Measurements from ENCODE around the gene ACE. TPM values are rescaled to one million over a fixed set of nuclear protein-coding genes. Genes with fewer than 3 reads are reported as not detected.
A peak's percentile ranks its signal among the peaks of the same experiment; 100 is the strongest.

The ACE gene
- total and polyA plus RNA-seq, 3 experiments from 2014 or later, result 4.6 to 5.5 (median 4.7) TPM

DNA sequence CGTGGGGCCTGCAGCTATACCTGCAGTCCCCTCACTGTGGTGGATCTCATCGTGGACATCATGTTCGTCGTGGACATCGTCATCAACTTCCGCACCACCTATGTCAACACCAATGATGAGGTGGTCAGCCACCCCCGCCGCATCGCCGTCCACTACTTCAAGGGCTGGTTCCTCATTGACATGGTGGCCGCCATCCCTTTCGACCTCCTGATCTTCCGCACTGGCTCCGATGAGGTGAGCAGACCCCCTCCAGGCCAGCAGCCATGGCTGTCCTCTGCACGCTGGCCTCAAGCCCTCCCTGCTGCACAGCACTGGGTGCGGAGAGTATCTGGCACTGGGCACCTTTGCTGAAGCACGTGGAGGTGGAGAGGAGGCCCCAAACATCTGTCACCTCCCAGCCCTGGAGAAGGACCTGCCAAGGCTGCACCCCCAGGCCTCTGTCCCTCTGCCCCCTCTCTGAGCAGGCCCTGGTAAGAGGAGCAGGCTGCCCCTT, 57.3 kb downstream of the ACE start:
- no peaks in the 10 kb centered on the region for H3K4me1 ChIP-seq (ENCODE audit: insufficient read depth, low read length)
- no peak overlapping the region for H3K27ac ChIP-seq (ENCODE audit: low read depth, low read length)
- ChIA-PET POLR2A (no interaction called here), CTCF (no interaction called here)
- H3K27ac Mint-ChIP-seq, result no peak overlapping the region
- H3K36me3 Mint-ChIP-seq, result no peaks in the 10 kb centered on the region
- no peak overlapping the region for H3K4me3 Mint-ChIP-seq
- no peak overlapping the region for H3K4me3 ChIP-seq (ENCODE audit: low read length)
- no peaks in the 10 kb centered on the region for H3K9me3 ChIP-seq (ENCODE audit: low read length)
- no peak for DNase-seq
- H3K9me3 Mint-ChIP-seq, result no peaks in the 10 kb centered on the region
- no peaks in the 10 kb centered on the region for H3K36me3 ChIP-seq (ENCODE audit: insufficient read depth, low read length)
- H3K27me3 ChIP-seq (ENCODE audit: insufficient read depth, low read length, poor library complexity, severe bottlenecking), result no peaks in the 10 kb centered on the region
- peaks cover 15 to 31% of the 10 kb centered on the region in 2 donors for H3K27me3 Mint-ChIP-seq
- peaks cover 0 to 4% (median 3%) of the 10 kb centered on the region in 3 donors for H3K4me1 Mint-ChIP-seq

DNA sequence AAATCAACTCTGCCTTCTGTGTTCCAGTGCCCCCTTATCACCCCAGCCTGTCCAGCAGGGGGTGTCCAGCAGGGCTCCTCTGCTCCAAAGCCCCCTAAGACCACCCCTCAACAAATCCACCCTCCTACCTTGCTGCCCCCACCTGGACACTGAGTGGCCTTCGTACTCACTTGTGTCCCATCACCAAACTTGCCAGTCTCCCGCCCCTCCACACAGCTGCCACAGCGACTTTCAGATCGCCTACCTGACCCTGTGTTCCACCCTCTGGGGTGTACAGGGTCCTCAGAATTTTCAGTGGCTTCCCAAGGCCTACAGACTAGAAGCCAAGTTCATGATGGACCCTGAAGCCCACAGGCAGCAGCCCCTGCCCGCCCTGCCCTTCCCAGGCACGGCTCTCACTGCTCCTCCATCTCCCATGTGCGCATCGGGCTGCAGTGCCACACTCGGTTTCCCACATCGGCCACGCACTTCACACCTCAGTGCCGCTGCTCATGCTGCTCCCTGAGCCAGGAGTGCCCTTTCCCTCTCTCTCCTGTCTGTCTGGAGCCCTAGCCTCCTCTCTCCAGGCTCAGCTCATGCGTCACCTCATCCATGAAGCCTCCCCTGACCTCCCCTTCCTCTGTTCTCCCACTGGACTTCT, 58.1 kb downstream of the ACE start:
- Histone ChIP-seq H3K4me1 (ENCODE audit: insufficient read depth, low read length) (no peaks in the 10 kb centered on the region), H3K36me3 (ENCODE audit: insufficient read depth, low read length) (no peaks in the 10 kb centered on the region), H3K4me3 (ENCODE audit: low read length) (no peak overlapping the region), H3K27ac (ENCODE audit: low read depth, low read length) (no peak overlapping the region), H3K27me3 (ENCODE audit: insufficient read depth, low read length, poor library complexity, severe bottlenecking) (peaks cover 4% of the 10 kb centered on the region), H3K9me3 (ENCODE audit: low read length) (no peaks in the 10 kb centered on the region)
- Mint-ChIP-seq H3K9me3 (no peaks in the 10 kb centered on the region), H3K27ac (no peak overlapping the region), H3K36me3 (peaks cover 0 to 6% (median 0%) of the 10 kb centered on the region in 3 donors), H3K4me3 (no peak overlapping the region), H3K27me3 (peaks cover 17 to 39% of the 10 kb centered on the region in 2 donors), H3K4me1 (peaks cover 0 to 8% (median 6%) of the 10 kb centered on the region in 3 donors)
- peak in 1 of 5 donors; percentile 36 for DNase-seq
- ChIA-PET CTCF (no interaction called here), POLR2A (interaction anchor here (0.5 to 0.6 kb wide), 2 partner anchors 50 to 160 kb away, joined by 3 to 4 read pairs; no protein-coding TSS in a partner anchor)

DNA sequence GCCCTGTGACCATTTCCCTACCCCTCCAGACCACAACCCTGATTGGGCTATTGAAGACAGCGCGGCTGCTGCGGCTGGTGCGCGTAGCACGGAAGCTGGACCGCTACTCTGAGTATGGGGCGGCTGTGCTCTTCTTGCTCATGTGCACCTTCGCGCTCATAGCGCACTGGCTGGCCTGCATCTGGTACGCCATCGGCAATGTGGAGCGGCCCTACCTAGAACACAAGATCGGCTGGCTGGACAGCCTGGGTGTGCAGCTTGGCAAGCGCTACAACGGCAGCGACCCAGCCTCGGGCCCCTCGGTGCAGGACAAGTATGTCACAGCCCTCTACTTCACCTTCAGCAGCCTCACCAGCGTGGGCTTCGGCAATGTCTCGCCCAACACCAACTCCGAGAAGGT, 58.8 kb downstream of the ACE start:
- Mint-ChIP-seq H3K4me3 (no peak overlapping the region), H3K27ac (no peak overlapping the region), H3K4me1 (peaks cover 0 to 8% (median 6%) of the 10 kb centered on the region in 3 donors), H3K36me3 (peaks cover 0 to 6% (median 0%) of the 10 kb centered on the region in 3 donors), H3K27me3 (peaks cover 17 to 43% of the 10 kb centered on the region in 2 donors), H3K9me3 (no peaks in the 10 kb centered on the region)
- CTCF ChIA-PET, result no interaction called here
- Histone ChIP-seq H3K4me1 (ENCODE audit: insufficient read depth, low read length) (no peaks in the 10 kb centered on the region), H3K4me3 (ENCODE audit: low read length) (no peak overlapping the region), H3K9me3 (ENCODE audit: low read length) (no peaks in the 10 kb centered on the region), H3K27me3 (ENCODE audit: insufficient read depth, low read length, poor library complexity, severe bottlenecking) (peaks cover 4% of the 10 kb centered on the region), H3K27ac (ENCODE audit: low read depth, low read length) (no peak overlapping the region), H3K36me3 (ENCODE audit: insufficient read depth, low read length) (no peaks in the 10 kb centered on the region)
- no peak for DNase-seq
- POLR2A ChIA-PET, result interaction anchor here (0.6 kb wide), 1 partner anchor 49 kb away, joined by 4 read pairs; no protein-coding TSS in a partner anchor

DNA sequence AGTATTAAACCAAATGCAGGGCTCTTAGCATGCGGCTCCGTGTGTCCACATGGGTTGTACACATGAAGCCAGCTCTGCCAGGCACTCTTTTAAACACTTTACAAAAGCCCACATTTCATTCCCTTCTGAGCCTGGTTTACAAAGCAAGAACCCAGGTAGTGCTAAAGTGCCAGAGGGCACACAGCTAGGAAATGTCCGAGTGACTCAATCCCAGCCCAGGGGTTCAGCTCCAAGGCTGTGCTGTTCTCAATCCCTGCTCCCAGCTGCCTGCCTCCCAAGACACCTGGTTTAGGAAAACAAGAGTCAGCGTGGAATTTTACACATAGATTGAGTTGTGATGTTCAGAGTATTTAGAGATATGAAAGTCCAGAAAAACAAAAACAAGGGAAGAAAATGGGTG, 60.1 kb downstream of the ACE start:
- Histone ChIP-seq H3K4me1 (ENCODE audit: insufficient read depth, low read length) (no peaks in the 10 kb centered on the region), H3K9me3 (ENCODE audit: low read length) (no peaks in the 10 kb centered on the region), H3K4me3 (ENCODE audit: low read length) (no peak overlapping the region), H3K27me3 (ENCODE audit: insufficient read depth, low read length, poor library complexity, severe bottlenecking) (peaks cover 4% of the 10 kb centered on the region), H3K27ac (ENCODE audit: low read depth, low read length) (no peak overlapping the region), H3K36me3 (ENCODE audit: insufficient read depth, low read length) (no peaks in the 10 kb centered on the region)
- H3K27ac Mint-ChIP-seq, result no peak overlapping the region
- peaks cover 0 to 6% (median 0%) of the 10 kb centered on the region in 3 donors for H3K36me3 Mint-ChIP-seq
- H3K9me3 Mint-ChIP-seq, result no peaks in the 10 kb centered on the region
- no peak for DNase-seq
- POLR2A ChIA-PET, result no interaction called here
- CTCF ChIA-PET, result interaction anchor here (1.5 kb wide), 1 partner anchor 75 kb away, joined by 3 read pairs; no protein-coding TSS in a partner anchor
- peaks cover 17 to 47% of the 10 kb centered on the region in 2 donors for H3K27me3 Mint-ChIP-seq
- peaks cover 0 to 8% (median 6%) of the 10 kb centered on the region in 3 donors for H3K4me1 Mint-ChIP-seq
- H3K4me3 Mint-ChIP-seq, result no peak overlapping the region

DNA sequence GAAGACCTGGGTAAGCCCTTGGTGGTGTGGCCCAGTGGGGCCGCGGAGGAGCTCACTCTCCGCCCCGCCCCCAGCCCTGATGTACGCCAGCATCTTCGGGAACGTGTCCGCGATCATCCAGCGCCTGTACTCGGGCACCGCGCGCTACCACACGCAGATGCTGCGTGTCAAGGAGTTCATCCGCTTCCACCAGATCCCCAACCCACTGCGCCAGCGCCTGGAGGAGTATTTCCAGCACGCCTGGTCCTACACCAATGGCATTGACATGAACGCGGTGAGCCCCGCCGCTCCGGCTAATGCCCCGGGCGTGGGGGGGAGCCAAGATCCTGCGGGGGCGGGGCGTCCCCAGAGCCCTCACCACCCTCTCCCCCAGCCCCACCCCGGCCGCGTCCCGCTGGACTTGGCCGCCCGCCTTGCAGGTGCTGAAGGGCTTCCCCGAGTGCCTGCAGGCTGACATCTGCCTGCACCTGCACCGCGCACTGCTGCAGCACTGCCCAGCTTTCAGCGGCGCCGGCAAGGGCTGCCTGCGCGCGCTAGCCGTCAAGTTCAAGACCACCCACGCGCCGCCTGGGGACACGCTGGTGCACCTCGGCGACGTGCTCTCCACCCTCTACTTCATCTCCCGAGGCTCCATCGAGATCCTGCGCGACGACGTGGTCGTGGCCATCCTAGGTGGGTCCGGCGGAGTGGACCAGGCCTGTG, 61.3 kb downstream of the ACE start:
- DNase-seq, result peak in 1 of 5 donors; percentile 7
- CTCF ChIA-PET, result interaction anchor here (1.5 kb wide), 1 partner anchor 74 kb away, joined by 3 read pairs; no protein-coding TSS in a partner anchor

DNA sequence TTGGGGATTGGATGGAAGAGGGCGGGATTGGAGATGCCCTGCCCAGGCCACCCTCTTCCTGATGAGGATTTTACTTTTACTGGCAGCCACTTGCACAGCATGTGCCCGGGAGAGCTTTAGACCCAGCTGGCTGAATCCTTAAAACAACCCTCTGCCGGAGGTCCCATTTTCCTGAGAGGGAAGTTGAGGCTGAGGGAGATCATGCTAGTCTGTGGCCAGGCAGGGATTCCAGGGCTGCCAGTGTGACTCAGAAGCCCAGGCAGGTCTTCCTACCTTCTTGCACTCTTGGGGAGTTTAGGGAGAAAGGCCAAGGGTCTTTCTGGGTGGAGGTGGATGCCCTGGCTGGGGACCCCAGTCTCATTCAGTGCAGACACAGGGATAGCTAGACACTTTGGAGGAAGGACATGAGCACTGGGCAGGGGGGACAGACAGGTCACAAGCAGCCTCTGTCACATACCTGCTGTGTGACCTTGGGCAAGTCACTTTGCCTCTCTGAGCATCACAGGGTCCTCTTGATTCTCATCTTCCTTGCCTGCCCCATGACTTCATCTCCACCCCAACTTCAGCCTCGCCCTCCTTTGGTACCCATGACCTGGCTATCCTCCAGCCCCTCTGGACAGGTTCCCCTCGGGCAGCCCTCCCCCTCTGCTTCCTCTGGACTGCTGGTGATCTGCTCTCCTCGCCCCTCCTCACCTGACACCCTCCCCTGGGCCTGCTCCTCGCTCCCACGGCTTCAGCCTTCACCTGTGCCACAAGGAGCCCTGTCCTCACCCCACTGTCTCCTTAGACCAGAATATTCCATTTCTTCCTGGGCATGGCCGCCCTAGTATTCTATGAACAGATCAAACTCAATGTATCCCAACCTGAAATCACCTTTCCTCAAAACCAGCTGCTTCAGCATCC, 62.1 kb downstream of the ACE start:
- H3K9me3 Mint-ChIP-seq, result peaks cover 0 to 1% (median 0%) of the 10 kb centered on the region in 5 donors
- no peaks in the 10 kb centered on the region for H3K36me3 ChIP-seq (ENCODE audit: insufficient read depth, low read length)
- no peak overlapping the region for H3K27ac ChIP-seq (ENCODE audit: low read depth, low read length)
- H3K4me1 ChIP-seq (ENCODE audit: insufficient read depth, low read length), result no peaks in the 10 kb centered on the region
- H3K9me3 ChIP-seq (ENCODE audit: low read length), result no peaks in the 10 kb centered on the region
- H3K27ac Mint-ChIP-seq, result no peak overlapping the region
- peaks cover 4% of the 10 kb centered on the region for H3K27me3 ChIP-seq (ENCODE audit: insufficient read depth, low read length, poor library complexity, severe bottlenecking)
- H3K27me3 Mint-ChIP-seq, result peaks cover 16 to 47% of the 10 kb centered on the region in 2 donors
- ChIA-PET POLR2A (no interaction called here), CTCF (no interaction called here)
- H3K4me3 ChIP-seq (ENCODE audit: low read length), result no peak overlapping the region
- H3K36me3 Mint-ChIP-seq, result peaks cover 0 to 6% (median 0%) of the 10 kb centered on the region in 3 donors
- H3K4me3 Mint-ChIP-seq, result peak overlapping the region in 5 of 7 donors; percentile 18 to 61 (median 38)
- no peak for DNase-seq
- H3K4me1 Mint-ChIP-seq, result peaks cover 0 to 8% (median 6%) of the 10 kb centered on the region in 3 donors

More for the DNA sequence above, 61.3 kb downstream of the ACE start:
- H3K27ac ChIP-seq (ENCODE audit: low read depth, low read length), result no peak overlapping the region
- H3K9me3 ChIP-seq (ENCODE audit: low read length), result no peaks in the 10 kb centered on the region
- no peak overlapping the region for H3K4me3 ChIP-seq (ENCODE audit: low read length)
- no peaks in the 10 kb centered on the region for H3K36me3 ChIP-seq (ENCODE audit: insufficient read depth, low read length)
- peaks cover 17 to 47% of the 10 kb centered on the region in 2 donors for H3K27me3 Mint-ChIP-seq
- H3K36me3 Mint-ChIP-seq, result peaks cover 0 to 6% (median 0%) of the 10 kb centered on the region in 3 donors
- POLR2A ChIA-PET, result no interaction called here
- H3K9me3 Mint-ChIP-seq, result peaks cover 0 to 1% (median 0%) of the 10 kb centered on the region in 5 donors
- no peaks in the 10 kb centered on the region for H3K4me1 ChIP-seq (ENCODE audit: insufficient read depth, low read length)
- peaks cover 4% of the 10 kb centered on the region for H3K27me3 ChIP-seq (ENCODE audit: insufficient read depth, low read length, poor library complexity, severe bottlenecking)
- H3K4me3 Mint-ChIP-seq, result peak overlapping the region in 4 of 7 donors; percentile 19 to 61 (median 37)
- peaks cover 0 to 8% (median 6%) of the 10 kb centered on the region in 3 donors for H3K4me1 Mint-ChIP-seq
- H3K27ac Mint-ChIP-seq, result no peak overlapping the region

DNA sequence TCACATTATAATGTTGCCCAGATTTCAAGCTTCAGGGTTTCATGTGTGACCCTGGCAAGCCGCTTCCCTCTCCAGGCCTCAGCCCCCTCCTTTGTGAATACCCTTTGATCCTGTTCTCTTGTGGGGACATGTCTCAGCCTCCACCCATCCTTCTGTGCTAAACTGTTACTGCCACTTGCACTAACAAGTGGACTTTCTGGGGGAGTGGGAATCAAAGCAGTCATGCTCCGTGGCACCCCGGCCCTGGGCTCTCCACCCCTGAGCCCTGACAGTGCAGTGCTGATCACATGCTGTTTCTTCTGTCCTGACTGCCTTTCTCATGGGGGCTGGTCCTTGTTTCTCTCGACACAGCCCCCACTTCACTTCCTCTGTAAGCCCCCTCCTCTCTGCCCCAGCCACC, 63.7 kb downstream of the ACE start:
- Histone ChIP-seq H3K36me3 (ENCODE audit: insufficient read depth, low read length) (no peaks in the 10 kb centered on the region), H3K4me1 (ENCODE audit: insufficient read depth, low read length) (no peaks in the 10 kb centered on the region), H3K4me3 (ENCODE audit: low read length) (no peak overlapping the region), H3K27ac (ENCODE audit: low read depth, low read length) (no peak overlapping the region), H3K27me3 (ENCODE audit: insufficient read depth, low read length, poor library complexity, severe bottlenecking) (peaks cover 4% of the 10 kb centered on the region), H3K9me3 (ENCODE audit: low read length) (no peaks in the 10 kb centered on the region)
- ChIA-PET CTCF (no interaction called here), POLR2A (no interaction called here)
- peaks cover 0 to 6% (median 0%) of the 10 kb centered on the region in 3 donors for H3K36me3 Mint-ChIP-seq
- peaks cover 16 to 42% of the 10 kb centered on the region in 2 donors for H3K27me3 Mint-ChIP-seq
- H3K4me3 Mint-ChIP-seq, result peak overlapping the region in 1 of 7 donors; percentile 33
- peaks cover 0 to 8% (median 6%) of the 10 kb centered on the region in 3 donors for H3K4me1 Mint-ChIP-seq
- peaks cover 0 to 1% (median 0%) of the 10 kb centered on the region in 5 donors for H3K9me3 Mint-ChIP-seq
- H3K27ac Mint-ChIP-seq, result no peak overlapping the region
- DNase-seq, result no peak
